Sigmoid colon (tissue), 4 donors: ENCODE results near the gene MCC.

ENCODE experiments used
- CTCF ChIP-seq, 4 experiments: fragments of 450-650 bp in 3 of 4; fragments of 200-600 bp in 1 of 4; IDR thresholded peaks; one replicate each; pipeline ENCODE4 v1.5.1; 2016 to 2019; ENCODE audit warnings: antibody characterized with exemption in 4 of 4, mild to moderate bottlenecking in 3 of 4, moderate library complexity in 2 of 4
- POLR2A ChIP-seq, 2 donors: fragments of 450-650 bp; IDR thresholded peaks; one replicate each; pipeline ENCODE4 v1.6.1; 2016; ENCODE audit warnings: antibody characterized with exemption in 2 of 2, mild to moderate bottlenecking in 2 of 2, moderate library complexity in 2 of 2
- POLR2AphosphoS5 ChIP-seq, 4 donors: sonication (generic); formaldehyde crosslinking; IDR thresholded peaks; one replicate each; pipeline ENCODE4 v1.6.1; 2017; ENCODE audit warnings: antibody characterized with exemption in 4 of 4

- TF ChIP-seq POLR2A (IDR thresholded peaks at IDR 0.05) (no peak), CTCF (IDR thresholded peaks at IDR 0.05) (no peak), POLR2AphosphoS5 (IDR thresholded peaks at IDR 0.05) (no peak)
Observed at GRCh38 chr5:113065626-113066025, 422.6 kb downstream of the MCC start.
